SW480 (cell line): ENCODE results near the gene OR3A2.
"Not testable (repeated sequence)": the region's sequence is repeated elsewhere in the genome, so short reads cannot be mapped to it uniquely, and the experiment has no call there.

Experiments
- DNase-seq: peaks from one replicate; pipeline ENCODE4 v3.0.0-alpha.2; 2016; ENCODE audit warnings: low spot score

The OR3A2 gene

DNA sequence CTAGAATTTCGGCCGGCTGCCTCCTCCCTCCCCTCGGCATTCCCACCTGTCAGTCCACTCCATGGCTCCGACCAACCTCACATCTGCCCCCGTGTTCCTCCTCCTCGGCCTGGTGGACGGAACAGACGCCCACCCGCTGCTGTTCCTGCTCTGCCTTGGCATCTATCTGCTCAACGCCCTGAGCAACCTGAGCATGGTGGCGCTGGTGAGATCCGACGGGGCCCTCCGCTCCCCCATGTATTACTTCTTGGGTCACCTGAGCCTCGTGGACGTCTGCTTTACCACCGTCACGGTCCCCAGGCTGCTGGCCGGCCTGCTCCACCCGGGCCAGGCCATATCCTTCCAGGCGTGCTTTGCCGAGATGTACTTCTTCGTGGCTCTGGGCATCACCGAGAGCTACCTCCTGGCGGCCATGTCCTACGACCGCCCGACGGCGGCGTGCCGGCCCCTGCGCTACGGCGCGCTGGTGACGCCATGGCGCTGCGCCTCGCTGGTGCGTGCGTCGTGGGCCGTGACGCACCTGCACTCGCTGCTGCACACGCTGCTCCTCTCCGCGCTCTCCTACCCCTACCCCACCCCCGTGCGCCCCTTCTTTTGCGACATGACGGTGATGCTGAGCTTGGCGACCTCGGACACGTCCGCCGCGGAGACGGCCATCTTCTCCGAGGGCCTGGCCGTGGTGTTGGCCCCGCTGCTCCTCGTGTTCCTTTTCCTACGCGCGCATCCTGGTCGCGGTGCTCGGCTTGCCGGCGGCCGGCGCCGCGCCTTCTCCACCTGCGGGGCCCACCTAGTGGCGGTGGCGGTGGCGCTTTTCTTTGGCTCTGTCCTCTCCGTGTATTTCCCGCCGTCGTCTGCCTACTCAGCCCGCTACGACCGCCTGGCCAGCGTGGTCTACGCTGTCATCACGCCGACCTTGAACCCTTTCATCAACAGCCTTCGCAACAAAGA is at the start of gene OR3A2:
Gene OR3A2 (minus strand): TSS at position 440 of the 948 bp plus-strand sequence.
- DNase-seq = no peak

DNA sequence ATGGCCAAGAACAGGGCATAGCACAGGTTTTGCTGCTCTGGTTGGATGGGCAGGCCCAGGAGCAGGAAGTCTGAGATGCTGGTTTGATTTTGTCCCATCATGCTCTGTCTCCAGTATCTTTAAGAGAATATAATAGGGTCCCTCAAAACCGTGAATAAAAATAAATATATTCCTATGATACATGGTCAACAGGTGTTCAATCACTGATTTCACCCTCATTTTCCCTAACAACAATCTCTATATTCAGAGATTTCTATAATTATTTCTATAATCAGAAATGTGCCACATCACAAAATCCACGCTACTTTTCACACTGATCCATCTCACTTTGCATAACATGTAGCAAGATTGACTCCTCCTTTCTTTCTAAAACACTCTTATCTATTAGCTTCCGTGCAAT is 47.6 kb upstream of the OR3A2 start, which contains the start of gene OR1E2:
Gene OR1E2 (minus strand): TSS at position 101 of the 400 bp plus-strand sequence. CDS start 0 bp downstream, at position 101.
- no peak for DNase-seq

DNA sequence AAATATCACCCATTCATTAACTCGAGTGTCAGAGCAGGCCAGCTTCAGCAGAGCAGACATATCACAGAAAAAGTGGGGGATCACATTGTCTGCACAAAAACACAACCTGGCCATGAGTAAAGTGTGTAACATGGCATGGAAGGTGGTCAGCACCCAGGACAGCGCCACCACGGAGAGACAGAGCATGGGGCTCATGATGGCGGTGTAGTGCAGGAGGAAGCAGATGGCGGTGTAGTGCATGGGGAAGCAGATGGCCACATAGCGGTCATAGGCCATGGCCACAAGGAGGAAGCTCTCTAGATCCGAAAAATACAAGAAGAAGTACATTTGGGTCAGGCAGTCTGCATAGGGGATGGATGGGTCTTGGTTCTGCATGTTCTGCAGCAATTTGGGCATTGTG is 47.1 kb upstream of the OR3A2 start:
- peak; percentile 7 for DNase-seq

DNA sequence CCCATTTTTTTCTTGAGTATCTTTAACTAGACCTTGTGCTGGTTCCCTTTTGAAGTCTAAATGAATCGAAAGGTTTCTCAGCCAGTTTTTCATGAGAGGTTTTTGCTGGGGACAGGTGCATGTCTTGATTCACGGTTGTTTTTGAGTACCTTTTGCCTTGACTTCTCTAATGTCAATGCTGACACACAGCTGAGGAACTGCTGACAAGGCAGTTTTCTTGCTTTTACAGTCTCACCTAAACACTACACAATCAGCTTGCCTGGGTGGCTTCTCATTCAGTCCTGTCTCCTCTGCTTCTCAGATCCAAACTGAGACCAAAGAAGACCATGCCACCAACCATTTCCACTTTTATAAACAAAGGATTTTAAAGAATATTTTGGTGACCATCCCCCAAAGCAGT is 32.1 kb upstream of the OR3A2 start:
- DNase-seq = no peak

DNA sequence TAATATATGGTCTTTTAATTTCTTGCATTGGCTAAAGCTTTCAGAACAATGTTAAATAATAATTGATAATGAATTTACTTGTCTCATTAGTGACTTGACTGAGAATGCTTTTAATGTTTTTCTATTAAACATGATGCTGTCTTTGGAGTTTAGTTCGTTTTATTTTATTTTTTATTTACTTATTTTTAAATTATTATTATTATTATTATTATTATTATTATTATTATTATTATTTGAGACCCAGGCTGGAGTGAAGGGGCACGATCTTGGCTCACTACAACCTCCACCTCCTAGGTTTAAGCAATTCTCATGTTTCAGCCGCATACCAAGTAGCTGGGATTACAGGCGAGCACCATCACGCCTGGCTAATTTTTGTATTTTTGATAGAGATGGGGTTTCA is 29.5 kb upstream of the OR3A2 start:
- no peak for DNase-seq

DNA sequence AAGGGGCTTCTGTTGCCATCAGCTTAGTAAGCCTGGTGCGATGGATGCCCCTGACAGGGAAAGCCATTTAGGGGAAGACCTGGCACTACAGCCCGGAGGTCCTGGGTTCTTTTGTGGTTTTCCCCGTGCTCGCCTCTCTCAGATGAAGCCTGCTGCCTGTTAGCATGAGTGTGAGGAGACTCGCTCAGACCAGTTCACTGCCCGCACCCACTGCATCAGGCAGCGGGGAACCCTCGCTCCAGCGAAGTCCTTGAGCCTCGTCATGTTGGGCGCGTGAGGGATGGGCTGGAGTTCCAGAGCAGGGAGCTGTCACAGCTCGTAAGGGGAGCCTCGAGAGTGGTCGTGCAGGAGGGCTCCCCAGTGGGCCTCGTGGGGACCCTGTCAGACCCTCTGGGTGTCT is 26.1 kb upstream of the OR3A2 start:
- DNase-seq = not testable (repeated sequence)

DNA sequence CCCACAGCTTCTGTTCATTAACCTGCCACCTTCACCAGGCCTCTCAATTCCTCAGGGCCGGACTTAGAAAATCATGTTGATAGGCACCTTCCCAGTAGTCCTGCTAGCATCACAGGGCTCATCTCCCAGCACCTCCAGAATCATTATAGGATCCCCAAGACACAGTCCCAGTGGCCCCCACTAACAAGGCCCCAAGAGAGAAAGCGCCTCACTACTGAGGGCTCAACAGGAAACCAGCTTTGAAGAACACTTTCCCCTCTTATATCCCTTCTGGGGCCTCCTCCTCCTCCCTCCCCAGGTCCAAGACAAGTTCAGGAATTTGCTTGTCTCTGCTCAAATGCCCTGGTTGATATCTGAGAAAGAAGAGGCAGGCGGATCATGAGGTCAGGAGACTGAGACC is 25.0 kb upstream of the OR3A2 start, which contains the start of gene OR3A3:
Gene OR3A3 (plus strand): TSS at position 301 of the 400 bp plus-strand sequence.
- DNase-seq = no peak

DNA sequence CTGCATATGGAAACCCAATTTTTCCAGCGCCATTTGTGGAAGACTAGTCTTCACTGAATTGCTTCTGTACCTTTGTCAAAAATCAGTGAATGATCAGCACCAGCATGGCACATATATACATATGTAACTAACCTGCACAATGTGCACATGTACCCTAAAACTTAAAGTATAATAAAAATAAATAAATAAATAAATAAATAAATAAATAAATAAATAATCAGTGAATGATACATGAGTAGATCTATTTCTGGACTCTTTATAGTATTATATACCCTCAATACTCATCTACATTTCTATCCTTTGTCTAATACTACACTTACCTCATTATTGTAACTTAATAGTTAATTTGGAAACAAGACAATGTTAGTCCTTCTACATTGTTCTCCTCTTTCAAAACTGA is 17.7 kb upstream of the OR3A2 start:
- DNase-seq = not testable (repeated sequence)

DNA sequence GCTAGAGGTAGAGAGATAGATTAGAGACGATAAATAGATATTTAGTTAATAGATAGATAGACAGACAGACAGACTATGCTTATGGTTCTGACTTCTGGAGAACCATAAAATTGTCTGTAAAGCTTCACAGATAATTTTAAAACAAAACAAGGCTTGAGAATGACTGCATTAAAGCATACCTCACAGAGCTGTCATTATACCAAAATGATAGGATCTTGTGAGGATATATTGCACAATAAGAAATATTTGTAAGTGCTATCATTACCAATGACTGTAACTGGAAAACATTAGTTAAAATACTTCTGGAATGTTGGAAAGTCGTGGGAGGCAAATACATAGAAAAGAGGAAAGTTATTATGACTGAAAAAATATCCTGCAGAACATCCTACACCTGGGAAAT is 15.7 kb upstream of the OR3A2 start:
- no peak for DNase-seq

DNA sequence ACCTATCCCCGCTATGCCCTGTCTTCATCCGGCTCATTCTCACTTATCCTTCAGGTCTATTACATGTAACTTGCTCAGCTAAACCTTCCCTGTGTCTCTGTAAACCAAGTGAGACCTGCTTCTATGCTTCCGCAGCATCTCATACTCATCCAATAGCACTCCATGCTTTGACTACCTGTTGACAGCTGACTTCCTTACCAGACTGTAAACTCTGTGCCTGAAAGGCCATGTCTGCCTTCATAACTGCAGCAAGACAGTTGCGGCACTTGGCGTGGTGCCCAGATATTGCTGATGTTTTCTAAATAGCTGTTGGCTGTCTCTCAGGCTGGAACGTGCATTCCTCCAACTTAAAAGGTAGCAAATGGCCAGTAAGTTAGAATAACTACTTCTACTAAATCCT is 13.9 kb upstream of the OR3A2 start:
- no peak for DNase-seq

DNA sequence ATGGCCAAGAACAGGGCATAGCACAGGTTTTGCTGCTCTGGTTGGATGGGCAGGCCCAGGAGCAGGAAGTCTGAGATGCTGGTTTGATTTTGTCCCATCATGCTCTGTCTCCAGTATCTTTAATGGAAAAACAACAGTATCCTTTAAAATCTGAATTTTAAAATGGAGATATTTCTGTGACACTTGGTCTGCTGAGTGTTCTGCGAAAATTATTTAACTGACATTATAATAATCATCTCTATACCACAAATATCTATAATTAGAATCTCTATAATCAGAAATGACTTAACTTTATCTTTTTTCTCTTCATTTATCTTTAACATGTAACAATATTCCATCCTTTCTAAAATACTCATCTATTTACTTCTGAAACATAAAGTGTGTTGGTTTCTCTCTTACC is 12.2 kb upstream of the OR3A2 start, which contains the start of gene OR1E1:
Gene OR1E1 (minus strand): TSS at position 101 of the 400 bp plus-strand sequence. CDS start 0 bp downstream, at position 101.
- no peak for DNase-seq

DNA sequence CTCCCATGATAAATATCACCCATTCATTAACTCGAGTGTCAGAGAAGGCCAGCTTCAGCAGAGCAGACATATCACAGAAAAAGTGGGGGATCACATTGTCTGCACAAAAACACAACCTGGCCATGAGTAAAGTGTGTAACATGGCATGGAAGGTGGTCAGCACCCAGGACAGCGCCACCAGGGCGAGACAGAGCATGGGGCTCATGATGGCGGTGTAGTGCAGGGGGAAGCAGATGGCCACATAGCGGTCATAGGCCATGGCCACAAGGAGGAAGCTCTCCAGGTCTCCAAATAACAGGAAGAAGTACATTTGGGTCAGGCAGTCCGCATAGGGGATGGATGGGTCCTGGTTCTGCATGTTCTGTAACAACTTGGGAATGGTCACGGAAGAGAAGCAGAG is 11.7 kb upstream of the OR3A2 start:
- not testable (repeated sequence) for DNase-seq

DNA sequence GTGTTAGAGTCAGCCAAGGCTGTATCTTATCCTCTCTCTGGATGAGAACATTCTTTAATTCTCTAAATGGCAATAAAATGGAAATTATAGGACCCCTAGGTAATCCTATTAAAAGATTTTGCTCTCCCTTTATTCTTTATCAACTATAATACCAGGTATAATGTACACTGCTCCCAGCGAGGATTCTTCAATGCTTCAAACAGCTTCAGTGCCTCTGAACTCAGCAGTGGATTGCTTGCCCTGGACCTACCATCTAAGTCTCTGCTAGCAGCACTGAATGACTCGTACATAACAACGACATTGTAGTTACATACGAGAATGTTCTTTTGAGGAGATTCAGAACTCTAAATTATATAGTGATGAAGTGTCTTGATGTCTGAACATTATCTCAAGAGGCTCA is 3.7 kb upstream of the OR3A2 start:
- DNase-seq = no peak

DNA sequence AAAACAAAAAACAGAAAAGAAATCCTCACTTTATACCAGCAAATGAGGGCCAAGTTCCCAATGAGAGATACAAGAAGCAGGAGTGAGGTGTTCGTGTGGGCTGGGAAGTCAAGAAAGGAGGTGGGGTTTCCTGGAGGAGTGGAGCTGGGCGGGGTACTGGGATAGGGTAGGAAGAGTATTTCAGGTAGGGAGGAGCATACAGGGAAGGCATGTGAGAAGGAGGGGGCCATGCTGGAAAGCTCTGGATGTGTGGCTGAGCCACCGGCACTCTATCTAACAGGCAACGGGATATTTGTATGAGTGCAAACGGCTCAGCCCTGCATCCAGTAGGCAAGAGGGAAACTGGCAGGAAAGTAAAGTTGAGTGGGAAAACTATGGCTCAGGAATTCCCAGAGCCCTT is 4.2 kb downstream of the OR3A2 start:
- DNase-seq = no peak

DNA sequence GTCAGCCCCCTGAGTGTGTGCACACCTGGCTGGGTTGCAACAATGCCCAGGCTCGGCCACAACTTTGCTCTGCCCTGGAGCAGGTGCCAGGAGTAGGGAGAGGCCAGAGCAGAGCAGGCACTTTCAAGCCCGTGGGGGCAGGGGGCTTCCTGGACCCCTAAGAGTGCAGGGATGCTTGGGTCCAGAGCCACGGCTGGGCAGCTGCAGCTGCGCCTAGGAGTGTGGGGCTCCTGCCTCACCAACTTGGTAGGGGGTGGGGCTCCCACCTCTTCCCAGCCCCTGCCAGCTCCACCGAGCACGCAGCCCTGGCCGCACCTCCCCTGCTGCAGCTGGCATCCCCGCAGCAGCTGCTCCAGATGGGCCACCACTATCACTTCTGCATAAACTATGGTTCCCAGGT is 7.8 kb downstream of the OR3A2 start:
- no peak for DNase-seq

DNA sequence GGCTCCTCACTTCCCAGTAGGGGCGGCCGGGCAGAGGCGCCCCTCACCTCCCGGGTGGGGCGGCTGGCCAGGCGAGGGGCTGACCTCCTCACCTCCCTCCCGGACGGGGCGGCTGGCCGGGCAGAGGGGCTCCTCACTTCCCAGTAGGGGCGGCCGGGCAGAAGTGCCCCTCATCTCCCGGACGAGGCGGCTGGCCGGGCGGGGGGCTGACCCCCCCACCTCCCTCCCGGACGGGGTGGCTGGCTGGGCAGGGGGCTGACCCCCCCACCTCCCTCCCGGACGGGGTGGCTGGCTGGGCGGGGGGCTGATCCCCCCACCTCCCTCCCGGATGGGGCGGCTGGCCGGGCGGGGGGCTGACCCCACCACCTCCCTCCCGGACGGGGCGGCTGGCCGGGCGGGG is 14.9 kb downstream of the OR3A2 start:
- not testable (repeated sequence) for DNase-seq

DNA sequence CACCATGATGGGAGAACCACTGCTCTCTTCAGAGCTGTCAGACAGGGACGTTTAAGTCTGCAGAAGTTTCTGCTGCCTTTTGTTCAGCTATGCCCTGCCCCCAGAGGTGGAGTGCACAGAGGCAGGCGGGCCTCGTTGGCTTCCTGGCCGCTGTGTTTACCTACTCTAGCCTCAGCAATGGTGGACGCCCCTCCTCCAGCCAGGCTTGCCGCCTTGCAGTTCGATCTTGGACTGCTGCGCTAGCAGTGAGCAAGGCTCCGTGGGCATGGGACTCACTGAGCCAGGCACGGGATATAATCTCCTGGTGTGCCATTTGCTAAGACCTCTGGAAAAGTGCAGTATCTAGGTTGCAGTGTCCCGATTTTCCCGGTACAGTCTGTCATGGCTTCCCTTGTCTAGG is 43.3 kb downstream of the OR3A2 start:
- not testable (repeated sequence) for DNase-seq

DNA sequence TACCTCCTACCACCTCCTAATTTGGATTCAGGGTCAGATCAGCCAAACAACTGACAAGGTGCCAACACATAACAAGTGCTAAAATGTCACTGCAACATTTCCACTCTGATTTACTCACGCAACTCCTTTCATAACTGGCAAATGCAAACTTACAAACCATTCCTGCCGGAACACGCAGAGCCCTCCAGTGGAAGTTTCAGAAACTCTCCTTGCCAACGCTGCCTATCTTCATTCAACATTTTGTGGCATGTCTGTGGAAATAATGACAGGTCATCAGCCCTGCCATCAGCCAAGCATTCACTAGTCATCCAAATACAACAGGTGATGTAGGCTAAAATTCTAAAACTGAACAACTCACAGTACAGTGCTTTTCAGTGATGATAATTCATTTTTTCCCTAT is 50.2 kb downstream of the OR3A2 start:
- peak; percentile 22 for DNase-seq

DNA sequence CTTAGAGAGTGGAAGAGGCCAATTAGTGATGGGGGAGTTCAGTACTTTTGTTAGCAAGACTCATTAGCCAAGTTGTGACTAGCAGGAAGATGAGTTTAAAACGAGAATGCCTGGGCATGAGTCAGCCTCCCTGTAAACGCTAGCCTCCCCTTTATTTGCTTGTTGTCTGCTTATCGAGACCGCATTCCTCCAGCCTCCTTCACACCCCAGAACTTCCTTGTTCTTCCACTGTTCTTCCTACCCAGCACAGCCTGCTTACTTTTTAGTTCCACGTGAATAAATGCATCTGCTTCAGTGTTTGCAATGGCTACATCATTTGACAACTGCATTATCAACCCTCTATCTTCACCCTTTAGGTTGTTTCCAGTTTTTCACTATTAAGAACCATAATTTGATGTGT is 67.8 kb downstream of the OR3A2 start:
- DNase-seq = peak; percentile 15

DNA sequence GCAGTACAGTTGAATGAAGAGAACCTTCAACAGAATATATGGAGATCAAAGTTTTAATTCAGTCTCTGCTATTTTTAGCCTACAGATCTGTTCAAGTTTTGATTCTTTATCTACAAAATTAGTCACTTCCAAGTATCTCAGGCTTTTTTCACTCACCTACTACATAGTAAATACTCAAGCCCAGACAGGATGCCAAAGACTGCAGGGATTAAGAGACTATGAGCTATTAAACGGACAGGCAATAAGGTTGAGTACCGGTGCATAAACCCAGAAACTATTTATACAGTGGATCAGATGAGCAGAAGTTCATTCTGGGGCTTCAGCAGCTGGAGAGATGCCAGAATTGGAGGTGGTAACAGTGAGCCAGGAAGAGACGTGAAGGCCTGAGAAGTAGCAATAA is 69.3 kb downstream of the OR3A2 start:
- DNase-seq = no peak

DNA sequence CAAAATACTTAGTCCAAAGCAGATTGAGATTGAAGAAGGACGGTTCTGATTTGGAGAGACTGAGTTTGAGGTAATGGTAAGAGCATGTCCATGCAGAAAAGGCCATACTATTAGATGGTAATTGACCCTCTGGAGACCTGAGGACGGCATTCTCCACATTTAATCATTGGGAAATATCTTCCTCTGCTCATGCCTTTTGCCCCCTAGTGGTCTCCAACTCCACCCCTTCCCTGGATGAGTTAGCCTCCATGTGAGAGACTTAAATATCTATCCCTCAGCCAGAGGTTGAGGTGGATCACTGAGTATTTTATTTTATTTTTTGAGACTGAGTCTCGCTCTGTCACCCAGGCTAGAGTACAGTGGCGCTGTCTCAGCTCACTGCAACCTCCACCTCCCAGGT is 77.5 kb downstream of the OR3A2 start:
- no peak for DNase-seq

DNA sequence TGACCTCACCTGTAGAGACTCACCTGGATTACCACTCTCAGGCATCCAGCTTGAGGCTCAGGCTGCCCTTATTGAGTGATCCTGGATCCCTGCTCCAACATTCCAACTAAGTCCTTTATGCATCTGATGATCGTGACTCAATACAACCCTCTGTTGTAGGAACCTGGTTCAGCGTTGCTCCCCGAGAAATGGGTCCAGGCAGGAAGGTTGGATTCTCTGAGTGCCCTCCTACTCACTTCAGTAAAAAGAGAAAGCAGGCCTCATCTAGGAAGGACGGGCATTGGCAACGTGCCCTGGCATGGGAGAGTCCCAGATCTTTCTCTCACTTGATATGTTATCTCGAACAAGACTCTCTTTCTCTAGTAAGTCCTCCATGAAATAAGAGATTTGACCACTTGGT is 87.8 kb downstream of the OR3A2 start, which contains the start of gene OR3A1:
Gene OR3A1 (minus strand): TSS at position 101 of the 400 bp plus-strand sequence. CDS start 5,778 bp downstream, outside the sequence.
- DNase-seq = no peak

DNA sequence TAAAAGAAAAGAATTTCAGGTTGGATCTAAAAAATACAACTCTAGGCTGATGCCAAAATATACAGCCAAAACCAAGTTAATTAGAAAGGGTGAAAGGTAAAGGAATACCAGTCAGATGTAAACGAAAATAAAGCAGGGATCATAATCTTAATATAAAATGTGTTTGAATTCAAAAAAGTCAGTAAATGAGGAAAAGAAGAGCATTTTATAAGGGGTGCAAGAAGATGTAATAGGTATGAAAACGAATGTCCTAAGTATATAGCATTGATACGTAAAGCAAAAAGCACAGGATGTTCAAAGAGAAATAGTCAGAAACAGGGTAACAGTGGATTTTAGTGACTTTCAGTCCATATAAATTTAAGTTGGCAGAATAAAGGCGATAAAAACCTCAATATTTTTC is 90.5 kb downstream of the OR3A2 start:
- no peak for DNase-seq
